ENCODE data around the gene C3.

- TF ChIP-seq, protein P1, sequence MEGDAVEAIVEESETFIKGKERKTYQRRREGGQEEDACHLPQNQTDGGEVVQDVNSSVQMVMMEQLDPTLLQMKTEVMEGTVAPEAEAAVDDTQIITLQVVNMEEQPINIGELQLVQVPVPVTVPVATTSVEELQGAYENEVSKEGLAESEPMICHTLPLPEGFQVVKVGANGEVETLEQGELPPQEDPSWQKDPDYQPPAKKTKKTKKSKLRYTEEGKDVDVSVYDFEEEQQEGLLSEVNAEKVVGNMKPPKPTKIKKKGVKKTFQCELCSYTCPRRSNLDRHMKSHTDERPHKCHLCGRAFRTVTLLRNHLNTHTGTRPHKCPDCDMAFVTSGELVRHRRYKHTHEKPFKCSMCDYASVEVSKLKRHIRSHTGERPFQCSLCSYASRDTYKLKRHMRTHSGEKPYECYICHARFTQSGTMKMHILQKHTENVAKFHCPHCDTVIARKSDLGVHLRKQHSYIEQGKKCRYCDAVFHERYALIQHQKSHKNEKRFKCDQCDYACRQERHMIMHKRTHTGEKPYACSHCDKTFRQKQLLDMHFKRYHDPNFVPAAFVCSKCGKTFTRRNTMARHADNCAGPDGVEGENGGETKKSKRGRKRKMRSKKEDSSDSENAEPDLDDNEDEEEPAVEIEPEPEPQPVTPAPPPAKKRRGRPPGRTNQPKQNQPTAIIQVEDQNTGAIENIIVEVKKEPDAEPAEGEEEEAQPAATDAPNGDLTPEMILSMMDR (IDR thresholded peaks at IDR 0.05 in 8 of 11, conservative IDR thresholded peaks at IDR 0.05 in 3 of 11): no peak
- TF ChIP-seq POLR2A (IDR thresholded peaks at IDR 0.05): no peak
- no peak for TF ChIP-seq POLR2AphosphoS5 (IDR thresholded peaks at IDR 0.05)
Measured at GRCh38 chr19:6709549-6709948, 10.9 kb downstream of the C3 start.

Measured in spleen (tissue), 7 donors.